ENCODE data around the gene CWH43. TPM values are rescaled to one million over a fixed set of nuclear protein-coding genes. Genes with fewer than 3 reads are reported as not detected.

Gene CWH43
- total and polyA plus RNA-seq, 2 donors (not counting 3 experiments of a cell fraction or from before 2014, with no cell fraction given): not detected

DNA sequence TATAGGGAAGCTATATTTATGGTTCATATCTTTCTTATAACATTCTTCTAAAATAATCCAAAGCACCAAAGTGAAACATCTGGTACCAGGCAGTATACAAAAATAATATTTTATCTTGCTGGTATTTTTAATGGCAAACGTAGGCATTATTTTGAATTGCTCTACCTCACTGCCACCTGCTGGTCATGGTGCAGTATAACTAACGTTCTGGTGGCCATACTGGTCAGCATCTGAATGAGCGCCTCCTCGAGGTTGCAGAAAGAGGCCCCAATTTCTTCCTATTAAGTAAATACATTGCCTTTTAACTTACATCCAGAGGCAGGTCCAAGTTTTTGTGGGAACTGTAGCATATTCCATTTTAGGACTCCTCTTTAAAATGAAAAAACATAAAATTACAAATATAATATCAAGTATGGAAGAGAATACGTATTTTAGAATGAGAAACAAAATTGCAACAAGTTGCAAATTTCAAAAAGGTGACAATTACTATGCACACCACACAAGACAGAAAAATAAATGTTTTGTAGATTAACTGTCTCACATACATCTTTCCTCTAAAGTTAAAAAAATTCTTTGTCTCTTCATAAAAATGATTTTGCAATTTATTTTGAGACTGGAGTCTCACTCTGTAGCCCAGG is 22.9 kb upstream of the CWH43 start:
- intact Hi-C loops (cut with micrococcal nuclease): loop anchor here (1.0 to 2.0 kb wide), 7 partner anchors 56 to 518 kb away; partner anchors contain the start of genes FRYL, OCIAD1 and OCIAD2
- DNase-seq (ENCODE audit: low read depth, low spot score): peak; percentile 90
- H2AFZ ChIP-seq (ENCODE audit: low read depth, low read length): no peak overlapping the region
- H3K9me1 ChIP-seq (replicated peaks; ENCODE audit: control insufficient read depth, extremely low read depth, insufficient read depth, low read length): no peaks in the 10 kb centered on the region
- ChIA-PET CTCF (interaction anchor here (0.7 to 3.8 kb wide), 4 partner anchors 185 to 384 kb away, joined by 3 to 34 read pairs (median 8); no protein-coding TSS in a partner anchor), POLR2A (interaction anchor here (0.5 kb wide), 1 partner anchor 587 kb away, joined by 4 read pairs; no protein-coding TSS in a partner anchor)
- H3K9me3 ChIP-seq (replicated peaks; ENCODE audit: control insufficient read depth, insufficient read depth, low read length): no peaks in the 10 kb centered on the region
- BruUV-seq (replicated peaks): no TSS peak
- H3K4me1 ChIP-seq (ENCODE audit: control insufficient read depth, extremely low read depth, insufficient read depth, low read length): no peaks in the 10 kb centered on the region
- TF ChIP-seq, protein P1, sequence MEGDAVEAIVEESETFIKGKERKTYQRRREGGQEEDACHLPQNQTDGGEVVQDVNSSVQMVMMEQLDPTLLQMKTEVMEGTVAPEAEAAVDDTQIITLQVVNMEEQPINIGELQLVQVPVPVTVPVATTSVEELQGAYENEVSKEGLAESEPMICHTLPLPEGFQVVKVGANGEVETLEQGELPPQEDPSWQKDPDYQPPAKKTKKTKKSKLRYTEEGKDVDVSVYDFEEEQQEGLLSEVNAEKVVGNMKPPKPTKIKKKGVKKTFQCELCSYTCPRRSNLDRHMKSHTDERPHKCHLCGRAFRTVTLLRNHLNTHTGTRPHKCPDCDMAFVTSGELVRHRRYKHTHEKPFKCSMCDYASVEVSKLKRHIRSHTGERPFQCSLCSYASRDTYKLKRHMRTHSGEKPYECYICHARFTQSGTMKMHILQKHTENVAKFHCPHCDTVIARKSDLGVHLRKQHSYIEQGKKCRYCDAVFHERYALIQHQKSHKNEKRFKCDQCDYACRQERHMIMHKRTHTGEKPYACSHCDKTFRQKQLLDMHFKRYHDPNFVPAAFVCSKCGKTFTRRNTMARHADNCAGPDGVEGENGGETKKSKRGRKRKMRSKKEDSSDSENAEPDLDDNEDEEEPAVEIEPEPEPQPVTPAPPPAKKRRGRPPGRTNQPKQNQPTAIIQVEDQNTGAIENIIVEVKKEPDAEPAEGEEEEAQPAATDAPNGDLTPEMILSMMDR (IDR thresholded peaks at IDR 0.05; ENCODE audit: extremely low read depth in 1 of 2, insufficient read depth in 1 of 2, low read depth in 1 of 2, low read length in 2 of 2): peak; percentile 88 to 99
- TF ChIP-seq POLR2AphosphoS5 (IDR thresholded peaks at IDR 0.05; ENCODE audit: insufficient read depth, low read depth, low read length): no peak
- H3K79me2 ChIP-seq (ENCODE audit: control insufficient read depth, insufficient read depth, low read length): no peaks in the 10 kb centered on the region
- H3K4me3 ChIP-seq (replicated peaks in 1 of 3; ENCODE audit: insufficient read depth in 1 of 3, low read depth in 1 of 3, low read length in 3 of 3): no peak overlapping the region
- H3K27ac ChIP-seq (ENCODE audit: insufficient read depth, low read depth, low read length): no peak overlapping the region
- H3K4me2 ChIP-seq (ENCODE audit: insufficient read depth, low read length): no peak overlapping the region
- no peaks in the 10 kb centered on the region for H4K20me1 ChIP-seq (replicated peaks; ENCODE audit: control insufficient read depth, extremely low read depth, insufficient read depth, low read length)
- H3K9ac ChIP-seq (replicated peaks; ENCODE audit: extremely low read depth, insufficient read depth, low read length): no peak overlapping the region
- no peaks in the 10 kb centered on the region for H3K36me3 ChIP-seq (ENCODE audit: control insufficient read depth in 2 of 2, extremely low read depth in 1 of 2, insufficient read depth in 2 of 2, low read length in 2 of 2)
- dilution Hi-C loops (cut with MboI; ENCODE audit: extremely low pct_ligation_motif_present, low sequenced_read_pairs): loop anchor here (25.0 kb wide), 1 partner anchor 126 kb away; the partner anchor contains the start of gene OCIAD1
- peak; percentile 91 for FAIRE-seq
- H3K27me3 ChIP-seq (ENCODE audit: control insufficient read depth in 2 of 2, insufficient read depth in 2 of 2, low read length in 2 of 2): peaks cover 5 to 12% of the 10 kb centered on the region in 2 experiments

DNA sequence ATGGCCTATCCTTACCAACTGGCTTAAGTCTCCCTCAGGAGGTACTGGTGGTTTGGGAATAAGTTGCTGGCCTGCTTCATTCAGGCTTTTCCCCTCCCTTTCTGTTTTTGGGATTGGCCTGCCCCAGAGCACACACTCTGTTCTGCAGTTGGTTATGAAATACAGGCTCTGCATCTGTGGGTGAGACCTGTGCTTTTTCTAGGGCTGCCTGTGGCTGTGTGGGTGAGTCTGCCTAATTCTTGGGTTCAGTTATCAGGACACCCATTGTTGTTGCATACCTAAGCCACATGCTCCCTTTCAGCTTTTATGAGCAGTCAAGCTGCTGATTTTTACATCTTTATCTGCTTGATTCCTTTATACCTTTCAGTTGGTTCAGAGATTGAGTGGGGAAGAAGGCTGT is 19.0 kb upstream of the CWH43 start:
- dilution Hi-C loops (cut with MboI; ENCODE audit: extremely low pct_ligation_motif_present, low sequenced_read_pairs): loop anchor here (25.0 kb wide), 1 partner anchor 130 kb away; the partner anchor contains the start of gene OCIAD1
- BruUV-seq (replicated peaks): no TSS peak

More for the DNA sequence above, 19.0 kb upstream of the CWH43 start:
- ChIA-PET CTCF (no interaction called here), POLR2A (no interaction called here)
- no peak overlapping the region for H3K4me2 ChIP-seq (ENCODE audit: insufficient read depth, low read length)
- H3K4me3 ChIP-seq (replicated peaks in 1 of 3; ENCODE audit: insufficient read depth in 1 of 3, low read depth in 1 of 3, low read length in 3 of 3): no peak overlapping the region
- peaks cover 7 to 14% of the 10 kb centered on the region in 2 experiments for H3K27me3 ChIP-seq (ENCODE audit: control insufficient read depth in 2 of 2, insufficient read depth in 2 of 2, low read length in 2 of 2)
- intact Hi-C loops (cut with micrococcal nuclease): no loop called here
- no peaks in the 10 kb centered on the region for H3K9me1 ChIP-seq (replicated peaks; ENCODE audit: control insufficient read depth, extremely low read depth, insufficient read depth, low read length)
- H3K36me3 ChIP-seq (ENCODE audit: control insufficient read depth in 2 of 2, extremely low read depth in 1 of 2, insufficient read depth in 2 of 2, low read length in 2 of 2): no peaks in the 10 kb centered on the region
- H3K79me2 ChIP-seq (ENCODE audit: control insufficient read depth, insufficient read depth, low read length): no peaks in the 10 kb centered on the region
- no peaks in the 10 kb centered on the region for H3K4me1 ChIP-seq (ENCODE audit: control insufficient read depth, extremely low read depth, insufficient read depth, low read length)
- no peak for FAIRE-seq
- no peak for DNase-seq (ENCODE audit: low read depth, low spot score)
- no peak overlapping the region for H3K9ac ChIP-seq (replicated peaks; ENCODE audit: extremely low read depth, insufficient read depth, low read length)
- H3K27ac ChIP-seq (ENCODE audit: insufficient read depth, low read depth, low read length): no peak overlapping the region
- no peaks in the 10 kb centered on the region for H3K9me3 ChIP-seq (replicated peaks; ENCODE audit: control insufficient read depth, insufficient read depth, low read length)
- H2AFZ ChIP-seq (ENCODE audit: low read depth, low read length): no peak overlapping the region
- TF ChIP-seq FOS (IDR thresholded peaks at IDR 0.05; ENCODE audit: borderline replicate concordance, insufficient read depth, low read length) (no peak), POLR2AphosphoS5 (IDR thresholded peaks at IDR 0.05; ENCODE audit: insufficient read depth, low read depth, low read length) (no peak), JUN (IDR thresholded peaks at IDR 0.05; ENCODE audit: borderline replicate concordance, insufficient read depth, insufficient read length, low read depth) (no peak), MYC (IDR thresholded peaks at IDR 0.05; ENCODE audit: low read depth, low read length) (no peak), EZH2 (IDR thresholded peaks at IDR 0.05; ENCODE audit: borderline replicate concordance, low read depth, low read length, severe bottlenecking) (no peak), POLR2A (IDR thresholded peaks at IDR 0.05; ENCODE audit: low read depth, low read length) (no peak), GATA2 (IDR thresholded peaks at IDR 0.05; ENCODE audit: insufficient read depth, insufficient read length, low read depth, low read length) (no peak)
- TF ChIP-seq, protein P1 (IDR thresholded peaks at IDR 0.05; ENCODE audit: extremely low read depth in 1 of 2, insufficient read depth in 1 of 2, low read depth in 1 of 2, low read length in 2 of 2): no peak
- TF ChIP-seq, protein P2, sequence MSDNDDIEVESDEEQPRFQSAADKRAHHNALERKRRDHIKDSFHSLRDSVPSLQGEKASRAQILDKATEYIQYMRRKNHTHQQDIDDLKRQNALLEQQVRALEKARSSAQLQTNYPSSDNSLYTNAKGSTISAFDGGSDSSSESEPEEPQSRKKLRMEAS (IDR thresholded peaks at IDR 0.05; ENCODE audit: insufficient read depth, insufficient read length): no peak
- H4K20me1 ChIP-seq (replicated peaks; ENCODE audit: control insufficient read depth, extremely low read depth, insufficient read depth, low read length): no peaks in the 10 kb centered on the region
